HG02588 (cell line): Measurements from ENCODE around the gene DNHD1.

Source experiments
- ATAC-seq: cut with Tn5 transposase; IDR thresholded peaks from one replicate; pipeline ENCODE4 v1.9.1; 2021; ENCODE audit warnings: mild to moderate bottlenecking, moderate library complexity; ENCODE audit not compliant: unreplicated experiment

Gene DNHD1, protein sequence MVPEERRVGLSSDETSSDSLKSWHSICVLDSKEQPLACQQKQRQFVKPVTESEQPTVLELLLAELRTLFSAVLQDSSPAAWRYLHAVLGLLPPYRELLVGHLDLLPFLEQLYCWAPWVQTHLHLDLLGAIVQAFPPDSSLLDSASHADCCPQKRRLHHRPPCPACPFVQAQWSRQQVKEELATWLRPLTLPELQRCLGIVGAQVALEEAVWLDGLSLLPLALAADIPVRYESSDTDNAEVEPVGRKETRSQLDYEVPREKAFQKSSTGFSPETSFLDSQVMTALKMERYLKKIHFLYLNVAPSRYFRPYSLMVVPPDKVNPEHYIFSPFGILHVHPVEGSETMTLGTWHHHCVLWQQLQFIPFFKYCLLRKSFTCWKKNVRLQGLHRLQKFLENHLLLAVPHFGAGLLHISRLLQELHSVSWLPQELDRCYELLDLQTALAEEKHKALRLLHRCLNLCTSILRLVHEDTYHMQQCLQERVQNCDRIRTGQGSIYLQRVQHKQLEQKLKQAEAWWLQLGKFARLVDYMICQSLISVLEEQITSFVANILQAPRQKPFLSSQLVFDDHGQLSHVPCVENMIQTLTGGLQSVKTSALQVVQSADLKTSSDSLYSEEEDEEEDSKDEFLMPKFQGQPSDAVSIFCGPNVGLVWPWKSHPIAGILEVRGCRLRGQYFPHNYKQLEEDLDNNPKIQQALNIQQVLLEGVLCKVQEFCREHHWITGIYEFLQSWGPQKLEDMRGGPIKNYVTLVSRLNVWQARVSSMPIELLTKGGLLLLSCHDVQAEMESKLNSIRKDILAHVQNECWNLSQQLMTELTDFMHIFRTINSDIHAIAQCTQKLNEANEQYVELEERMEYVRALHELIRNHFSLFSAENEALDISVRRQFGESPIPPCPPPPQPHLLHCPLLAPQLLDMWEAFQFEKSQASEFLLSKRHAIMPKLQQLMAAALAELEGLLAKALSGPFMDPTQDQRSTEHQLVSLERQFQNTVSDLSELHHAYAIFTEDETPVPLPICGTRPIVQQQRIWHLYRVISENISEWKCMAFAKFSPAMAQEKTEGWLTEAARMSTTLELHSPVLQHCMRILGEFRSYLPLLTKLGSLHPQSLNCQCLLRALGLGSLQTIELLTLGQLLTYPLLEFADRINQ (N-terminal part only)

DNA sequence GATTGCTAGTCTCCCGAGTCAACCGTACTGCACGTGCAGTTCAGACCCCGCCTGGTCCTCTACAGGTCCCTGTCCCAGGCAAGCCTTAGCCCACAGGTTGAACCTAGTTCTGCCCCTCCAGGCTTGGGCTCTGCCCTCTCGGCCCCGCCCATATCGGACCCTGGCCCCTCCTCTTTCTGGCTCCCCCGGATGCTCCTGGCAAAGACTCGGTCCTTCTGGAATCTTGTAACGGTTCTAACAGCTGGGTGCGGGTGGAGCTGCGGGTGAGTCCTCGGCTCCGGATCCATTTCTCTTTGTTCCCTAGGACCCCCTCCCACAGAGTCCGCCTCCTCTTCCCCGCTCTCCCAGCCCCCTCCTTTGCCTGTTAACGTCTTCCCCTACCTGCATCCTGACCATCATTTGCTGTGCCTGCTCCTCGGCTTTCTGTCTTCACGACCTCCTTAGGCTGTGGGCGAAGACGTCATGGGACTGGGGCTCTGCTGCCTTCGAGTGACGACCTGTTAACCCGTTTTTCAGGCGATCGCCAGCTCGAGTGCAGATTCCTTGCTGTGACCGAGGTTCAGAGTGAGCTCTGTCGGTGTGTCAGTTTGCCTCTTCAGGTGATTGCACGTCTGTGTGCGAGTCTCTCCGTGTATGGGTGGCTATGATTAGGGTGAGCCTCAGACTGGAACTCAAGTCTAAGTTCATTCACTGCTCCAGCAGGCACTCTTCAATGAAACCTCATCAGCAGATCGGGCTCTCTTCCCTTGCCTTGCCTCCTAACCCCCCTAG lies at the start of gene DNHD1:
Gene DNHD1 (plus strand): TSS at position 212 of the 771 bp plus-strand sequence. CDS start 936 bp downstream, outside the sequence.
- ATAC-seq = no peak

DNA sequence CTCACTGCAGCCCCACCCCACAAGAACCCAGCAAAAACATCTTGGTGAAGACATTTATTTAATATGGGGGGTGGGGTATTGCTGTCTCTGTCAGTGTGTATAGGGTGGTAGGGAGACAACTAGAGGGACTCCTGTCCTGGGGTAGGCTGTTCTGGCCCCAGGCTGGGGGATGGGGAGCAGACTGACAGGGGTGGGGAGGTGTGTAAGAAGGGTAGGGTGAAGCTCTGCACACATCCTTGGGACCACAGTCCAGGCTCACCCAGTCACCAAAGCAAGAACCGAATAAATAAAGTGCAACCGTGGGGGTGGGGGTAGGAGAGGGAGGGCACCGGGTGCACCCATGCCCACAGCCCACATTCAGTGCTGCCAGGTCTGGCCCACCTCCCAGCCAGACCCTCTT lies 48.5 kb upstream of the DNHD1 start:
- ATAC-seq = no peak

DNA sequence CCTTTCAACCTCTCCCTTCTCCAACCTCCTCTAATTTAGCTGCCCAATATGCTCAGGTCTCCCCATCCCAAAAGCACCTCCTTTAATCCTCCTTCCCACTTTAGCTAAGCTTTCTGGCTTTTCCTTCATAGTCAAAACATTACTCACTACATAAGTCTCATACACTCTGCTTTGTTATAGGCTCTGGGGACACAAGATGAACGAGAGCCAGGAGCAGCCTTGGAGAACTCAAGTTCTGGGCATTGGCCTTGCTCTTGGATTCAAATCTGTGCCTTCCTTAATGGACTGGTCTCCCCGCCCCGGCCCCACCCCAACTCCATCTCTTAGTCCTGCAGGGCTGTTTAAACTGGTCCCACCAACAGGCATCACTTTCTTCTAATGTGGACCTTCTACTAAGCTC lies 44.9 kb upstream of the DNHD1 start:
- no peak for ATAC-seq

DNA sequence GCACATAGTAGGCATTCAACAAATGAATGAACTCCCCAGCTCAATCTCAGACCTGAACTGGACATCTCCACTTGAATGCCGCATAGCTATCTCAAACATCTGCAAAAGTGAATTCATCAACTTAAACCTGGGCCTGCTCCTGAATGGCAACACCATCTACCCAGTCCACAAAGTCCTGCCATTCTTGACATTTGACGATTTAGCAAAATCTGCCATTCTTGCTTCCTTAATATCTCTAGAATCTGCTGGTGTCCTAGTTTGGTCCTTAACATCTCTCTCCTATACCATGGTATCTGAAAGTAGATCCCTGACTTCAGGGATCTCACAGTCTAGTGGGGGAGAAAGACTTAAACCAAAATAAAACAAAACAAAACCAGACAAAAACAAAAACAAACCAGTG lies 43.9 kb upstream of the DNHD1 start:
- ATAC-seq = no peak

DNA sequence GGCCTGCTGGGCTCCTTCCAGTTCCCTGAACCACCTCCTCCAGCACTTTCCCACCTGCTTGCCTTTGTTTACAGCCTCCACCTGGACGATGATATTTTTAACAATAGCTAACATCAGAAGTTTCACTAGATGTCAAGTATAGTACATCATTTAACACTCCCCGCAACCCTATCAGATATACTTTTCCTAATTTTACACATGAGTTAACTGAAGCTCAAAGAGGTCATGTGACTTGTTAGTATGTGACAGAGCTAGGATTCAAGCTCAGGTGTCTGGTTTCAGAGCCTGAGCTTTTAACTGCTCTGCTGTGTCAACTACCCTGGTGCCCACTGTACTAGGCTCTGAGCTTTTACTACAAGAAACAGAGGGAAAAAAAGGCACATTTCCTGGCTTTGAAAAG lies 42.0 kb upstream of the DNHD1 start:
- ATAC-seq = no peak

DNA sequence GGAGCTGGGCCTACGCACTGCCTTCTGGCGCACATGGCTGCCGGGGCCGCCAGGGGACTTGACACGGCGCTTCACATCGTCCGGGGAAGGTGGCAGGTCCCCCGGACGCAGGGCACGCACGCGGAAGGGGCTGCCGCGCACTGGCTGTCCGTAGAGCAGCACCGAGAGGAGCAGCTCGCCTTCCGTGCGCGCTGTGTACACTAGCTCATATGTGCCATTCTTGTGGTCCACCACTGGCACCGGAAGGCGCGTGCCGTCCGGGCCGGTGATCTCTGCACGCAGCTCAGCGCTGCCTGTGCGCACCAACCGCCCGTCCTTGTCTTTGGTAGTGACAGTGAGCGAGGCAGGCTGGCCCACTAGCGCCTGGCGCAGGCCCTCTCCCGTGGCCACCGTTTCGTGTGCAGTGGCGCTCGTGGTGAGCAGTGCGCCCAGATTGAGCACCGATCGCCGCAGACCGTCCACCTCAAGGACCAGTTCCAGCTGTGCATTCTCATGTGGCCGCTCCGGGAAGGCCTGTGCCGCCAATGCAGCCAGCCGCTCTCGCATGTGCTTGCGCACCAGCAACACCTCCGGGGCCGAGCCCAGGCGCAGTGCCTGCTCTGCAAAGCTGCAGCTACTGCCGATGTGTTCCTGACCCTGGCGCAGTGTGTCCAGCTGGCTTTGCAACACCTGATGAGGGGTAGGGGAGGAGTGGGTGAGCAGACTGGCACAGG lies 40.6 kb upstream of the DNHD1 start:
- no peak for ATAC-seq

DNA sequence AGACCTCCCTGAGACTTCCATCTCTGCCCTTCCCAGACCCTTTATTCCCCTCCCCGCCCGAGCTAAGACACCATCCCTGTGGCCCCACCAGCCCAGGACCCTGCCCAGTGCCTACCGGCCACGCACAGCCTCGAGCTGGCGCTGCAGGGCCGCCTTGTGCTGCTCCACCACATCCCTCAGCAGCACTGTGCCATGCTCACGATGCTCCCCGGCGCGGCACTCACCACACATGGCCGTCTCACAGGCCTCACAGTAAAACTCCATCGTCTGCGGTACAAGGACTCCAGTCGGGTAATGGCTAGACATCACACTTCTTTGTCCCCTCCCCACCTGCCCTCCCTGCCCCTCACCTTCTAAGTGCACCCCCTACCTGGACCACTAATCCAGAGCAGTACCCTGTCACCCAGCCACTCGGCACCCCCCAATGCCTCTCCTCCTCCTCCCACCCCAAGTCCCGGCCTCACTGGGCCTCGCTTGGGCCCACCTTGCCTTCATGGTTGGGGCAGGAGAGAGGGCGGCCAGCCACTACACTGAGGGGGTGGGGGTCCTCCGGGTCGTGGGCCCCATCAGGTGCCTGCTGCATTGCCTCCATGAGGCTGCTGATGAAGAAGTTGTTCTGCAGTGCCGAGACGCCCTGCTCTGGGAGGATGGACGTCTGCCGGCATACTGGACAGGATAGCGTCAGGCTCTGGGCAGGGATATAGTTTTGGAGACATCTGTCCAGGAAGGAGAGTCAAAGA lies 39.3 kb upstream of the DNHD1 start:
- no peak for ATAC-seq

DNA sequence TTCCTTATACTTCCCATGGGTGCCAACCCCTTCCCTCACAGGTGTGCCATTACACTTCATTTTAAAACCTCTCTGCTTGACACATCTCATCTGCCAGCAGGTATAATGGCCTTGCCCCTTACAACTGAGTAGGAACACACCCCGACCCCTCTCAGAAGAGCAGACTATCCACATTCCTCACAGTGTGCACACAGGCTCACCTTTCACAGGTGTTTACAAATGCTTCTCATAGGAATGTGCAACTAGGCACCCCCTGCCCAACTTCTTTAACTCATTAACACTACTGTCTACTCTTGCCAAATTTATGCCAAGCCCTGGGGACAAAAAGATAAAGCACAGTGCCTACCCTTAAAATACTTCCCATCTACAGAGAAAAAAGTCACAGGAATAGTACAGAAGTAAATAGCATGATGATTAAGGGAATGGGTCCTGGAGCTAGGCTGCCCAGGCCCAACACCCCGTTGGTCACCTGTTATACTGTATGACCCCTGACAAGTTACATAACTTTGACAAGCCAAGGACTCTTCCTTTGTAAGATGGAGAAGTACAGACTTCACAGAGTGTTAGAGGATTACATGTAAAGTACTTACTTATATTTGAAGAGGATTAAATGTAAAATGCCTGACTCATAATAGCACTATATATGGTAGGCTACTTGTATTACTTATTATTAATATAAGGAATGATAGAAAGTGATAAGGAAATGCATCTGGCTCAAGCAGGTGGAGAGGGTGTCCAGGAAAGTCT lies 38.6 kb upstream of the DNHD1 start:
- no peak for ATAC-seq

DNA sequence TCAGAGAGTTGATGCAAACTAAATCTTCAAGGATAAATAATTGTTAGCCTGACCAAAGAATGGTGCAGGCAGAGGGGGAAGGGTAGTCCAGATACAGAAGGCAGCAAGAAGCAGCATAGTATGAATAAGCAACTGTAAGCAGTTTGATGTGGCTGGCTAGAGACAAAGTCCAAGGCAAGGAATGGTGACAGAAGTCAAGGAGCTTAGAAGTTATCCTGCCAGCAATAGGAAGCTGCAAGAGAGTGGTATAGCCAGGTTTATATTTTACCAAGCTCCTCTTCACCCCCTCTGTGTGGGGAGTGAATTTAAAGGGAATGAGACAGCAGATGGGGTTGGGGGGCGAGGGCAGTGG lies 38.0 kb upstream of the DNHD1 start:
- ATAC-seq = no peak

DNA sequence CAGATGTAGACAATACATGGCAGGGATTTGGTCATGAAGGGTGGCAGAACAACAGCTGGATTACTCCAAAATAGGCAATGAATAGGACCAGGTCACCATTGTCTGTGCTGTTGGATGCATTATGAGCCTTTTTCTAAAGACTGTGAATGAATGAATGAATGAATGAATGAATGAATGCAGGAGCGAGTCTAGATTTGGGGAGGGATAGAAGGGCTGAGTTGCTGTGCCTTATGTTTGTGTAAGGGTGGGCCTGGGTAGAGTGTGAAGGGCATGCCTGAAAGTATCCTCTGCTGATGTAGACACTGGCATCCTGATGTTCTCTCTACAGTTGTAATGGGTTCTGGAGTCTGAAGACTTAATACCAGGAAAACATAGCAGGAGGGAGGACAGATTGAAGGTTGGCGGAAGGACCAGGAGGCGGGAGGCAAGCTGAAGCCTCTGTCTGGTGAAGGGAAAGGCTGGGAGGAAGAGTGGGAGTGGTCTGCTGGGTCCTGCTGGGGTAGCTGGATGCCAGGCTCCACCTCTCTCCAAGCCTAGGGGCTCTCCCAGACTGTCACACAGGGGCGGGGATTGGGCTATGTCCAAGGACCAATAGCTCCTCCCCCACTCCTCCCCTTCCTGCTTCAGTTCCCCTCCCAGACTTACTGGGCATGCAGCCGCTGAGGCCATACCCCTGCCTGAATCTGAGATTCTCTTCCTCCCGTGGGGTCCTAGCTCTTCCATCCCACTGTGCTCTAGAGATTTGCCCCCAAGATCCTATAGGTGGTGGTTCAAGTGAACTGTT lies 28.2 kb upstream of the DNHD1 start:
- peak; percentile 54 for ATAC-seq

DNA sequence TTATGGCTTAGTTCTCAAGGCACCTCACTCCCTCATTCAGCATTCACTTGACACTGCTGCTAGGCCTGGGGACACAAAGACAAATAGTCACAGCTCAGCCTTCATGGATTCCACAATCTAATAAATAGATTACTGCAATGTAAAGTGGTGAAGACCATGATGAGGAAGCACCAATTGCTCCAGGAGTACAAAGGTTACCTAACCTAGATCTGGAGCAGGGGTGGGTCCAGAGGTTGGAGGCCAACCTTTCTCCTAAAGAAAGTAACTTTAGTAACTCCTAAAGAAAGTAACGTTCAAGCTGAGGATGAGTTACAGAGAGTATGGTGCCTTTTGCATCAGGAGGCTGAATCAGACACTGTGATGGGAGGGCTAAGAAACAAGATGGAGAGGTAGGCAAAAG lies 27.5 kb upstream of the DNHD1 start:
- ATAC-seq = no peak

DNA sequence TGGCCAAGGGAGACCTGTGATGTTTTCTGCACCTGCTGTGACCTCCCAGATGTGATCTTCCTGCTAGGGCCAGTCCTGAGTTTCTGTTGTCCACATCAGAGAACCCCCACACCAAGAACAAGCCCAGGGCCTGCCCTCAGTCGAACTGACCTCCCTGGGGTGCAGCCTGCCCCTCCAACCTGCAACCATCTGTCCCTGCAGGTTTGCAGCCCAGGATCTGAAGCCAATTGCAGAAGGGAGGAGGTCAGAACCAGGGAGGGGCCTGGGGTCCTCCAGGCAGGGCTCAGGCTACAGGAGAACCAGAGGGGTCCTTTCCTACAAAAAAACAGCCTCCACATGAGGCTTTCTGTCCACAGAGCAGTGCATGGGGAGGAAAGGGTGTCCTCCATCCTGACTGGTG lies 24.1 kb upstream of the DNHD1 start:
- no peak for ATAC-seq

DNA sequence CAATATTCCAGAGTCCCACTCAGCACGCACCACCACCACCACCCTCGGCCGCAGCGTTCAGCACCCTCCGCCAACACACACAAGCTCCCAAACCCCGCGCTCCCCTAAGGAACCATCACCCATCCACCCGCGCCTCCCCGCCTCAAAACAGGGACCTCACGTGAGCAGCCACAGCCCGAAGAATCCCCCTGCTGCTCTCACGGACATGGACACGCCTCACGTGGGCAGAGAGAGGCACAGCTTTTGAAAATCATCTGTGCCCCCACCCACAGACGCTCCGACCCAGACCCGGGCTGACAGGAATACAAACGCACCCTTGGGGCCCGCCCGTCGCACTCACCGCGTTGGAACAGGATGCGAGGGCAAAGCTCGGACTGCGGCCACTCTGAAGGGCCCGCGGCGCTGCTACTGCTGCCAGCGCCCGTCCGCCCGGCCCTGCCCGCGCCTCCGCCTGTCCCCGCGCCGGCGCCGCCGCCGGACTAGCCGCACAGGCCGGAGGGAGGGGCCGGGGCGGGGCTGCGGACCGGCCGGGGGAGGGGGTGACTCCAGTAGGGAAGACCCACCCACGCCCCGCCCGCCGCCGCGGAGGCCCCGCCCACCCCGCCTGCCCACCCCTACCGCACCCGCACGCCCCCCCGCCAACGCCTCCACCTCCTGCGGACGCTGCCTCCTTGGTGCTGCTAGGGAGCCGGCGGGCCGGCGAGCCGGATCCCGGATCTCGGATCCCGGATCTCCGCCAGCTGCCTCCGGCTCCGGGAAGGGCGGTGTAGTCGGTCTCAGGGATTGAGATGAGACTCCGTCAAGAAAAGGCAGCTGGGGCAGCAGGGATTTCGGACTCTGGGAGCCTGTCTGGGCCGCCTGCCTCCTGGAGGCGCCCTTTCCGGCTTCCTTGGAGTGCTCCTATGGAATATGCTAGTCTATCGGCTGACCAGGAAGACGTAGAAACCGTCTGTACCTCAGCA lies 23.3 kb upstream of the DNHD1 start, which contains the start of gene TRIM3:
Gene TRIM3 (minus strand): TSS at position 491 of the 962 bp plus-strand sequence. CDS start 8,246 bp downstream, outside the sequence.
- ATAC-seq = peak; percentile 64

DNA sequence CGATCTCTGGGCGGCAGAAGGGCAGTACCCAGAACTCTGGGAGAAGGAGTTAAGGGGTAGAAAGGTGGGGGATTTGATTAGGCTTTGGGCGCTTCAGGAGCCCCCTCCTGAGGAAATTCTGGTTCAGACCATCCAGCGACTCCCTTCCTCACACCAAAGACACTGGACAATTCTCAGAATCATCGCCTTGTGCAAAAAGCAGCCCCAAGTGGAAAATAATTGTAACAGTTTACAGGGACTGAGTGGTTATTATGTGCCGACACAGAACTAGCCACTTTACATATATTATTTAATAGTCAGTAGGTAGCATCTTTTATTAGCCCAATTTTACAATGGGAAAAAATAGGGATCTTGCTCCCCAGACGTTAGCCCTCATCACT lies 22.7 kb upstream of the DNHD1 start:
- no peak for ATAC-seq

DNA sequence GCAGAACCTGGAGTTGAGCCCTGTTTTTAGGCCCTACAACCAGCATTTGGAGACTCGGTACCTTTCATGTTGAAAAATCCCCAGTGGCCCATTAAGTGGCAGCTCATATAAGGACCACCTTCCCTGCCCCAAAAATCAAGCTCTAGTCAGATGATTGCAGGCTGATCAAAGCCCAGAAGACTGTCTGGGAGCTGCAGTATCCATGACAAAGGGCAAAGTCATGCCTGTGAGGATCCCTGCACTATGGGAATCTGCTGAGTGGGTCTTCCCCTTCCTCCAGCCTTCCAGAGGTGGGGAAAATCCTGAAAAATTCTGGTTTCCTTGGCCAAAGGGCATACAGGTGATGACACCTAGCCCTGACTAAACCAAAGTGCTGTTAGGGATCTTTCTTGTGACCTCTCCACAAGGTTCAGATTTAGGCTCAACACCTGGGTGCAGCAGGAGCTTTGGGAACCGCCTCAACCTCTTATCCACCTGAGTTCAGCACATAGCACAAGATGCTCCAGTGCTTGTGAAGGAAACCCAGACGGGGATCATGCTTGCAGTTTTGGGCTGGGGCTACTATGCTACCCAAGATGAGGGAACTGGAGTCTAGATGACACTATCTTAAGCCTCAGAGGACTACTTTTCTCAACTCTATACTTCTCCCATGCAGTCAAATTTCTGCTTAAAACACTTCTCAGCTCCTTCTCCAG lies 22.1 kb upstream of the DNHD1 start:
- no peak for ATAC-seq

DNA sequence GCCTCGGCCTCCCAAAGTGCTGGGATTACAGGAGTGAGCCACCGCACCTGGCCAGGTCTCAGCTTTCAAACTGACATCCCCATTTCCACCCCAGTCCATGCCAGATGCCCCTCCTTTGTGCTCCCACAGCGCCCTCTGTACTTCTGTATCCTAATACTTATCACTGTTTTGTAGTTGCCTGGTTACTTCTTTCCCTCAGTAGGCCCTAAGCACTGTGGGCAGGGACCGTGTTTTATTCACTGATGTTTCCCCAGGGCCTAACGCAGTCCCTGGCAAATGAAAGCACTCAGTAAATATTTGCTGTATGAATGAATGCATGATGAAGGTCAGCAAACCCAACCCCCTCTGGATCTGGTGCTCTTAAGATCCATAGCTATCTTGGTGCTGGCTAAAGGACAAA lies 21.1 kb upstream of the DNHD1 start:
- ATAC-seq = no peak
